Upper lobe of left lung (tissue), 4 donors: Measurements from ENCODE around the gene MRGPRF.

Source experiments
- POLR2A ChIP-seq, 4 donors: fragments of 450-650 bp; IDR thresholded peaks; one replicate each; pipeline ENCODE4 v1.5.1; 2016 to 2017; ENCODE audit warnings: antibody characterized with exemption in 4 of 4, mild to moderate bottlenecking in 2 of 4
- TF ChIP-seq, protein P1 (sequence below), 6 experiments: fragments of 450-650 bp in 4 of 6; fragments of 200-600 bp in 2 of 6; sonication (generic) in 2 of 6; IDR thresholded peaks; one replicate each; pipeline ENCODE4 v1.5.1; 2016 to 2019; ENCODE audit warnings: antibody characterized with exemption in 6 of 6

DNA sequence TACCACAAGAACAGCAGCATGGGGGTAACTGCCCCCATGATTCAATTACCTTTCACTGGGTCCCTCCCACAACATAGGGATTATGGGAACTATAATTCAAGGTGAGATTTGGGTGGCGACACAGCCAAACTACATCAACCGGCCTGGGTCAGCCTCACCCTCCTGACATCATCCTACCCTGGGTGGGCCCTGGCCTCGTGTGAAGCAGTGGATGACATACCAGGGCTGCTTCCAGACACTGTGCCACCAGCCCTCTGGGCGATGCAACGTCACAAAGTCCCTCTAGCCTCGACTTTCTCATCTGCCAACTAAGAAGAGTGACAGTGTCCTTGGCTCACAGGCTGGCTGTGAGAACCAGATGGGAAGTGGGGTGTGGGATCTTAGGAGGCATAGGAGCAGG, 27.0 kb upstream of the MRGPRF start:
- no peak for TF ChIP-seq POLR2A (IDR thresholded peaks at IDR 0.05)
- TF ChIP-seq, protein P1, sequence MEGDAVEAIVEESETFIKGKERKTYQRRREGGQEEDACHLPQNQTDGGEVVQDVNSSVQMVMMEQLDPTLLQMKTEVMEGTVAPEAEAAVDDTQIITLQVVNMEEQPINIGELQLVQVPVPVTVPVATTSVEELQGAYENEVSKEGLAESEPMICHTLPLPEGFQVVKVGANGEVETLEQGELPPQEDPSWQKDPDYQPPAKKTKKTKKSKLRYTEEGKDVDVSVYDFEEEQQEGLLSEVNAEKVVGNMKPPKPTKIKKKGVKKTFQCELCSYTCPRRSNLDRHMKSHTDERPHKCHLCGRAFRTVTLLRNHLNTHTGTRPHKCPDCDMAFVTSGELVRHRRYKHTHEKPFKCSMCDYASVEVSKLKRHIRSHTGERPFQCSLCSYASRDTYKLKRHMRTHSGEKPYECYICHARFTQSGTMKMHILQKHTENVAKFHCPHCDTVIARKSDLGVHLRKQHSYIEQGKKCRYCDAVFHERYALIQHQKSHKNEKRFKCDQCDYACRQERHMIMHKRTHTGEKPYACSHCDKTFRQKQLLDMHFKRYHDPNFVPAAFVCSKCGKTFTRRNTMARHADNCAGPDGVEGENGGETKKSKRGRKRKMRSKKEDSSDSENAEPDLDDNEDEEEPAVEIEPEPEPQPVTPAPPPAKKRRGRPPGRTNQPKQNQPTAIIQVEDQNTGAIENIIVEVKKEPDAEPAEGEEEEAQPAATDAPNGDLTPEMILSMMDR (IDR thresholded peaks at IDR 0.05): no peak
